IMR-90 (cell line): Measurements from ENCODE around the gene SCNN1B. TPM values are rescaled to one million over a fixed set of nuclear protein-coding genes. Genes with fewer than 3 reads are reported as not detected.

Source experiments
- ATAC-seq: fragments of 200-7000 bp; cut with Tn5 transposase; 2 replicates; pipeline ENCODE4 v1.9.1; 2020; ENCODE audit warnings: low read depth, mild to moderate bottlenecking, moderate library complexity
- BruUV-seq: library from RNA; stranded (reverse); fragments of 400-500 nt; replicated peaks from 2 replicates; lab custom pipeline; 2021; lab: Mats Ljungman, UMichigan
- CTCF ChIA-PET: fragments of 300-600 bp; formaldehyde crosslinking; extraction: SDS; loops from one replicate; lab custom pipeline; 2021; ENCODE audit warnings: antibody characterized with exemption; lab: Yijun Ruan, JAX
- POLR2A ChIA-PET: fragments of 300-600 bp; sonication (Branson Sonifier 250); formaldehyde crosslinking; loops from one replicate; lab custom pipeline; 2022; ENCODE audit warnings: antibody characterized with exemption; ENCODE audit not compliant: unreplicated experiment; lab: Charles Lee
- DNase-seq: peaks from one replicate; pipeline ENCODE4 v3.0.0; 2013
- H2AFZ ChIP-seq: replicated peaks from 2 replicates; pipeline ENCODE3; 2013; ENCODE audit warnings: low read length, mild to moderate bottlenecking; ENCODE audit not compliant: poor library complexity
- H2AK5ac ChIP-seq: 2 replicates; pipeline ENCODE4 v1.6.1; 2013; ENCODE audit warnings: low read depth, low read length, inconsistent platforms
- H2AK9ac ChIP-seq: replicated peaks from 2 replicates; pipeline ENCODE3; 2013; ENCODE audit warnings: mild to moderate bottlenecking, low read depth, low read length, moderate library complexity; ENCODE audit not compliant: poor library complexity
- H2BK120ac ChIP-seq: 2 replicates; pipeline ENCODE4 v1.6.1; 2013; ENCODE audit warnings: low read depth, low read length, inconsistent platforms
- H2BK15ac ChIP-seq: 3 replicates; pipeline ENCODE4 v1.6.1; 2013; ENCODE audit warnings: low read depth, low read length, inconsistent platforms
- H2BK20ac ChIP-seq: 2 replicates; pipeline ENCODE4 v1.6.1; 2013; ENCODE audit warnings: low read depth, mild to moderate bottlenecking, inconsistent platforms, low read length, moderate library complexity
- H2BK5ac ChIP-seq: 2 replicates; pipeline ENCODE4 v1.6.1; 2013; ENCODE audit warnings: mild to moderate bottlenecking, low read depth, low read length, inconsistent platforms; ENCODE audit not compliant: poor library complexity, severe bottlenecking
- H3K14ac ChIP-seq: replicated peaks from 2 replicates; pipeline ENCODE4 v1.6.1; 2013; ENCODE audit warnings: low read depth, low read length, inconsistent platforms
- H3K18ac ChIP-seq: 2 replicates; pipeline ENCODE4 v1.6.1; 2013; ENCODE audit warnings: low read depth, low read length, control low read depth
- H3K23ac ChIP-seq: 2 replicates; pipeline ENCODE4 v1.6.1; 2013; ENCODE audit warnings: low read depth, low read length, inconsistent platforms
- H3K27ac ChIP-seq: 2 replicates; pipeline ENCODE4 v1.5.1; 2013; ENCODE audit warnings: mild to moderate bottlenecking, control low read depth, low read length; ENCODE audit not compliant: insufficient read depth
- H3K27me3 ChIP-seq: 2 replicates; pipeline ENCODE4 v1.6.1; 2013; ENCODE audit warnings: low read length; ENCODE audit not compliant: control insufficient read depth, insufficient read depth
- H3K36me3 ChIP-seq: 2 replicates; pipeline ENCODE4 v1.6.1; 2013; ENCODE audit warnings: low read length, mixed read lengths; ENCODE audit not compliant: control insufficient read depth, insufficient read depth
- H3K4ac ChIP-seq: 2 replicates; pipeline ENCODE4 v1.6.1; 2013; ENCODE audit warnings: low read depth, low read length, inconsistent platforms
- H3K4me1 ChIP-seq: 2 replicates; pipeline ENCODE4 v1.6.1; 2013; ENCODE audit warnings: low read length, mixed read lengths; ENCODE audit not compliant: control insufficient read depth, insufficient read depth
- H3K4me2 ChIP-seq: 2 replicates; pipeline ENCODE4 v1.6.1; 2013; ENCODE audit warnings: low read depth, mild to moderate bottlenecking, control low read depth, low read length, moderate library complexity
- H3K4me3 ChIP-seq: 2 replicates; pipeline ENCODE4 v1.5.1; 2013; ENCODE audit warnings: low read depth, mild to moderate bottlenecking, control low read depth, low read length, moderate library complexity; ENCODE audit not compliant: insufficient read depth
- H3K56ac ChIP-seq: 2 replicates; pipeline ENCODE4 v1.6.1; 2013; ENCODE audit warnings: low read length, inconsistent platforms; ENCODE audit not compliant: insufficient read depth; ENCODE audit errors: extremely low read depth
- H3K79me1 ChIP-seq, 2 experiments: 2 replicates each; pipeline ENCODE4 v1.6.1; 2013; ENCODE audit warnings: low read length in 2 of 2, inconsistent platforms in 1 of 2, low read depth in 1 of 2
- H3K9ac ChIP-seq: 2 replicates; pipeline ENCODE4 v1.6.1; 2013; ENCODE audit warnings: low read depth, low read length, control low read depth
- H3K9me1 ChIP-seq: 2 replicates; pipeline ENCODE4 v1.6.1; 2013; ENCODE audit warnings: low read length, inconsistent platforms; ENCODE audit not compliant: insufficient read depth
- H3K9me3 ChIP-seq: 2 replicates; pipeline ENCODE4 v1.6.1; 2013; ENCODE audit warnings: low read length; ENCODE audit not compliant: control insufficient read depth, insufficient read depth
- H4K20me1 ChIP-seq: 2 replicates; pipeline ENCODE4 v1.6.1; 2013; ENCODE audit warnings: low read length, inconsistent platforms; ENCODE audit not compliant: insufficient read depth
- H4K5ac ChIP-seq: 2 replicates; pipeline ENCODE4 v1.6.1; 2013; ENCODE audit warnings: mild to moderate bottlenecking, low read depth, low read length, control low read depth
- H4K8ac ChIP-seq, 2 experiments: 2 replicates each; pipeline ENCODE4 v1.6.1; 2013; ENCODE audit warnings: low read depth in 2 of 2, low read length in 2 of 2, control low read depth in 1 of 2, inconsistent platforms in 1 of 2
- H4K91ac ChIP-seq: 2 replicates; pipeline ENCODE4 v1.6.1; 2013; ENCODE audit warnings: low read depth, low read length, inconsistent platforms; ENCODE audit not compliant: insufficient read depth
- CHD1 ChIP-seq: IDR thresholded peaks from 2 replicates; pipeline ENCODE4 v1.6.1; 2012; ENCODE audit warnings: low read depth, low read length, improper control_type of control experiment
- RAD21 ChIP-seq: IDR thresholded peaks from 2 replicates; pipeline ENCODE4 v1.6.1; 2012; ENCODE audit warnings: low read length, improper control_type of control experiment
- RCOR1 ChIP-seq: IDR thresholded peaks from 2 replicates; pipeline ENCODE4 v1.6.1; 2012; ENCODE audit warnings: mild to moderate bottlenecking, low read length, improper control_type of control experiment; ENCODE audit not compliant: insufficient replicate concordance
- SMC3 ChIP-seq: fragments of 150-350 bp; IDR thresholded peaks from 2 replicates; pipeline ENCODE4 v1.6.1; 2016; ENCODE audit warnings: low read depth, mild to moderate bottlenecking, antibody characterized with exemption, low read length, moderate library complexity
- USF2 ChIP-seq: fragments of 150-350 bp; IDR thresholded peaks from 2 replicates; pipeline ENCODE4 v1.6.1; 2017; ENCODE audit warnings: mild to moderate bottlenecking, antibody characterized with exemption, low read length, low read depth
- WGBS, 2 experiments: methylation state at CpG; one replicate each; pipeline versions ENCODE4 v1.1.5 to v1.1.7; 2013; ENCODE audit warnings: missing lambda C conversion rate in 2 of 2; ENCODE audit not compliant: insufficient read length in 1 of 2; ENCODE audit errors: extremely low coverage in 2 of 2; 5-methylcytosine and 5-hydroxymethylcytosine counted together
- dilution Hi-C: fragments of 300-500 bp; cut with HindIII; formaldehyde crosslinking; loops from one replicate; pipeline ENCODE4 v1.14.3; 2018; ENCODE audit warnings: low sequenced_read_pairs; ENCODE audit not compliant: unreplicated experiment
- in situ Hi-C: fragments of 300-500 bp; cut with MboI; formaldehyde crosslinking; loops from 3 replicates; pipeline ENCODE4 v1.14.3; 2019; ENCODE audit warnings: low sequenced_read_pairs, inconsistent platforms, mixed read lengths
- intact Hi-C: fragments of 100-400 bp; cut with micrococcal nuclease; formaldehyde crosslinking; loops from 2 replicates; pipeline ENCODE4 v1.10.0; 2022
- polyA plus RNA-seq, 3 experiments: library from polyadenylated mRNA; depleted of rRNA; stranded (reverse); fragments of >200 nt; gene quantifications; 2 replicates each; pipeline ENCODE4 v1.2.3, GENCODE V29; 2012; ENCODE audit warnings: low replicate concordance in 1 of 3
- total RNA-seq: library from RNA; depleted of rRNA; stranded (reverse); fragments of >200 nt; gene quantifications from 2 replicates; pipeline ENCODE4 v1.2.3, GENCODE V29; 2012

The SCNN1B gene
- total and polyA plus RNA-seq, 2 of the 4 experiments (the other 2 are of a cell fraction): not detected

- no peak overlapping the region for H2BK20ac ChIP-seq
- no peak overlapping the region for H2BK120ac ChIP-seq
- H4K20me1 ChIP-seq: no peaks in the 10 kb centered on the region
- H3K9me3 ChIP-seq: no peaks in the 10 kb centered on the region
- ChIA-PET CTCF (no interaction called here), POLR2A (no interaction called here)
- no peak overlapping the region for H3K14ac ChIP-seq
- BruUV-seq: no TSS peak
- H3K18ac ChIP-seq: no peak overlapping the region
- dilution Hi-C loops (no loop called here), intact Hi-C loops (no loop called here), in situ Hi-C loops (no loop called here)
- no peak overlapping the region for H3K9ac ChIP-seq
- no CpG with 5 or more reads among the region's 4 CpGs for WGBS, 2 experiments
- H4K8ac ChIP-seq: no peak overlapping the region
- TF ChIP-seq SMC3 (no peak), USF2 (no peak), RCOR1 (no peak), RAD21 (no peak), CHD1 (no peak)
- no peak overlapping the region for H3K56ac ChIP-seq
- no peaks in the 10 kb centered on the region for H3K36me3 ChIP-seq
- no peak overlapping the region for H3K4me2 ChIP-seq
- H3K4me3 ChIP-seq: no peak overlapping the region
- H3K27me3 ChIP-seq: no peaks in the 10 kb centered on the region; the same call in 1 of the 2 replicates
- H2BK5ac ChIP-seq: no peak overlapping the region
- DNase-seq (no peak), ATAC-seq (no peak)
- H2AK5ac ChIP-seq: no peak overlapping the region
- no peak overlapping the region for H2BK15ac ChIP-seq
- H3K23ac ChIP-seq: no peak overlapping the region
- no peak overlapping the region for H3K27ac ChIP-seq
- no peaks in the 10 kb centered on the region for H3K9me1 ChIP-seq
- no peaks in the 10 kb centered on the region for H3K4me1 ChIP-seq
- H4K91ac ChIP-seq: no peak overlapping the region
- no peaks in the 10 kb centered on the region for H3K79me1 ChIP-seq
- no peak overlapping the region for H2AFZ ChIP-seq
- no peak overlapping the region for H4K5ac ChIP-seq
- H2AK9ac ChIP-seq: no peak overlapping the region
- H3K4ac ChIP-seq: no peak overlapping the region
Measured at GRCh38 chr16:23327836-23328235, 25.7 kb downstream of the SCNN1B start.
